ENCODE measurements around the gene EIF6. TPM values are rescaled to one million over a fixed set of nuclear protein-coding genes. Genes with fewer than 3 reads are reported as not detected.

EIF6 gene
- total RNA-seq, 1 experiment from 2014 or later = 435 TPM

Other genes starting within 250 kb of the EIF6 start
- gene TRPC4AP, start 192.0 kb downstream of the EIF6 start, total RNA-seq (2014; rRNA removed; shearing (Covaris generic)) = 44.9 and 49.5 TPM in 2 replicates
- 53.1 and 61.4 TPM in 2 replicates for gene EDEM2, start 137.4 kb downstream of the EIF6 start, total RNA-seq (2014; rRNA removed; shearing (Covaris generic))
- gene PROCR, start 112.7 kb downstream of the EIF6 start, total RNA-seq (2014; rRNA removed; shearing (Covaris generic)) = 47.8 and 62.2 TPM in 2 replicates
- 0.59 and 0.96 TPM in 2 replicates for gene MMP24, start 58.1 kb downstream of the EIF6 start, total RNA-seq (2014; rRNA removed; shearing (Covaris generic))
- 12.8 and 19.1 TPM in 2 replicates for gene MMP24OS, start 6.7 kb downstream of the EIF6 start, total RNA-seq (2014; rRNA removed; shearing (Covaris generic))
- gene FAM83C, start 7.7 kb upstream of the EIF6 start, total RNA-seq (2014; rRNA removed; shearing (Covaris generic)) = not detected in 2 replicates
- gene UQCC1, start 127.2 kb upstream of the EIF6 start, total RNA-seq (2014; rRNA removed; shearing (Covaris generic)) = 36.5 and 42.9 TPM in 2 replicates
- 1.8 and 2.2 TPM in 2 replicates for gene GDF5, start 153.5 kb upstream of the EIF6 start, total RNA-seq (2014; rRNA removed; shearing (Covaris generic))
- 25.5 and 49.8 TPM in 2 replicates for gene CEP250, start 170.8 kb upstream of the EIF6 start, total RNA-seq (2014; rRNA removed; shearing (Covaris generic))
- not detected in 2 replicates for gene C20orf173, start 244.9 kb upstream of the EIF6 start, total RNA-seq (2014; rRNA removed; shearing (Covaris generic))